Neural progenitor cell (in vitro differentiated cells): ENCODE measurements around the gene SSR3. TPM values are rescaled to one million over a fixed set of nuclear protein-coding genes. Genes with fewer than 3 reads are reported as not detected.

Experiments
- DNase-seq: peaks from one replicate; pipeline ENCODE4 v3.0.0-alpha.2; 2016; ENCODE audit warnings: low spot score
- H2AFZ ChIP-seq: fragments of 200-600 bp; sonication (generic); replicated peaks from 2 replicates; pipeline ENCODE4 v1.6.1; 2016; ENCODE audit warnings: antibody characterized with exemption
- H3F3A ChIP-seq: fragments of 200-600 bp; sonication (generic); 2 replicates; pipeline ENCODE4 v1.6.1; 2016; ENCODE audit warnings: antibody characterized with exemption, low read depth
- H3K27ac ChIP-seq: fragments of 200-600 bp; sonication (generic); 2 replicates; pipeline ENCODE4 v1.5.1; 2016; ENCODE audit warnings: mild to moderate bottlenecking
- H3K27me3 ChIP-seq: fragments of 200-600 bp; sonication (generic); 2 replicates; pipeline ENCODE4 v1.6.1; 2016; ENCODE audit warnings: mild to moderate bottlenecking, moderate library complexity
- H3K36me3 ChIP-seq: fragments of 200-600 bp; sonication (generic); 2 replicates; pipeline ENCODE4 v1.5.1; 2016
- H3K4me1 ChIP-seq: fragments of 200-600 bp; sonication (generic); 2 replicates; pipeline ENCODE4 v1.6.1; 2016; ENCODE audit warnings: mixed run types
- H3K4me2 ChIP-seq: fragments of 200-600 bp; sonication (generic); 2 replicates; pipeline ENCODE4 v1.6.1; 2016
- H3K4me3 ChIP-seq: fragments of 200-600 bp; sonication (generic); 2 replicates; pipeline ENCODE4 v1.5.1; 2016
- H3K79me2 ChIP-seq: fragments of 200-600 bp; sonication (generic); 2 replicates; pipeline ENCODE4 v1.6.1; 2016; ENCODE audit warnings: low read depth
- H3K9ac ChIP-seq: fragments of 200-600 bp; sonication (generic); 2 replicates; pipeline ENCODE4 v1.6.1; 2016
- H3K9me3 ChIP-seq: fragments of 200-600 bp; sonication (generic); 2 replicates; pipeline ENCODE4 v1.5.1; 2016; ENCODE audit warnings: low read depth
- H4K20me1 ChIP-seq: fragments of 200-600 bp; sonication (generic); 2 replicates; pipeline ENCODE4 v1.6.1; 2016; ENCODE audit warnings: low read depth
- H3K27ac Mint-ChIP-seq: 3 replicates; pipeline ENCODE4 v1.8.0; 2021; ENCODE audit warnings: mixed read lengths
- H3K27me3 Mint-ChIP-seq: 2 replicates; pipeline ENCODE4 v1.8.0; 2022; ENCODE audit warnings: low read depth, mild to moderate bottlenecking, inconsistent platforms, moderate library complexity, mixed read lengths; ENCODE audit not compliant: insufficient read depth
- H3K36me3 Mint-ChIP-seq: 3 replicates; pipeline ENCODE4 v1.8.0; 2021; ENCODE audit warnings: mixed read lengths
- H3K4me1 Mint-ChIP-seq: 3 replicates; pipeline ENCODE4 v1.8.0; 2021; ENCODE audit warnings: mixed read lengths
- H3K4me3 Mint-ChIP-seq: 3 replicates; pipeline ENCODE4 v1.8.0; 2021; ENCODE audit warnings: mild to moderate bottlenecking, moderate library complexity, mixed read lengths
- H3K9me3 Mint-ChIP-seq: 3 replicates; pipeline ENCODE4 v1.8.0; 2020; ENCODE audit warnings: mixed read lengths
- CTCF ChIP-seq: fragments of 200-600 bp; sonication (generic); IDR thresholded peaks from 2 replicates; pipeline ENCODE4 v1.5.1; 2017; ENCODE audit warnings: antibody characterized with exemption, mild to moderate bottlenecking
- EZH2 ChIP-seq: fragments of 200-600 bp; sonication (generic); IDR thresholded peaks from 2 replicates; pipeline ENCODE4 v1.6.1; 2017; ENCODE audit warnings: antibody characterized with exemption, mild to moderate bottlenecking, moderate library complexity
- EZH2phosphoT487 ChIP-seq: fragments of 200-600 bp; sonication (generic); IDR thresholded peaks from 2 replicates; pipeline ENCODE4 v1.6.1; 2017; ENCODE audit warnings: antibody characterized with exemption
- total RNA-seq: library from RNA; depleted of rRNA; stranded (reverse); fragments of >200 nt; gene quantifications from 2 replicates; pipeline ENCODE4 v1.2.3, GENCODE V29; 2015; ENCODE audit warnings: low replicate concordance

The SSR3 gene
- total RNA-seq, 1 donor from 2014 or later: 142 TPM

- DNase-seq: no peak
- Histone ChIP-seq H3K27me3 (no peaks in the 10 kb centered on the region), H3K4me3 (no peak overlapping the region), H4K20me1 (no peaks in the 10 kb centered on the region), H3K9ac (no peak overlapping the region), H3K9me3 (no peaks in the 10 kb centered on the region), H3K79me2 (peaks cover 15% of the 10 kb centered on the region), H2AFZ (no peak overlapping the region), H3K27ac (no peak overlapping the region), H3K4me2 (no peak overlapping the region), H3K4me1 (peaks cover 4% of the 10 kb centered on the region), H3F3A (no peaks in the 10 kb centered on the region), H3K36me3 (no peaks in the 10 kb centered on the region)
- no peaks in the 10 kb centered on the region for H3K27me3 Mint-ChIP-seq
- no peak overlapping the region for H3K27ac Mint-ChIP-seq
- no peak for TF ChIP-seq EZH2
- no peak for TF ChIP-seq EZH2phosphoT487
- no peak for TF ChIP-seq CTCF
- no peaks in the 10 kb centered on the region for H3K36me3 Mint-ChIP-seq
- H3K9me3 Mint-ChIP-seq: no peaks in the 10 kb centered on the region
- no peak overlapping the region for H3K4me3 Mint-ChIP-seq
- H3K4me1 Mint-ChIP-seq: peaks cover 25% of the 10 kb centered on the region
Measured at GRCh38 chr3:156558389-156558788, 3.5 kb upstream of the SSR3 start.

- Histone ChIP-seq H3K27ac (peak overlapping the region; percentile 72), H3K9ac (peak overlapping the region; percentile 89), H2AFZ (peak overlapping the region; percentile 94), H3K27me3 (no peaks in the 10 kb centered on the region), H3K36me3 (no peaks in the 10 kb centered on the region), H3K9me3 (no peaks in the 10 kb centered on the region), H3K79me2 (peaks cover 54% of the 10 kb centered on the region), H3K4me3 (peak overlapping the region; percentile 90), H3F3A (no peaks in the 10 kb centered on the region), H3K4me1 (peaks cover 8% of the 10 kb centered on the region), H4K20me1 (peaks cover 9% of the 10 kb centered on the region), H3K4me2 (peak overlapping the region; percentile 84)
- peaks cover 12% of the 10 kb centered on the region for H3K36me3 Mint-ChIP-seq
- peak overlapping the region; percentile 13 for H3K27ac Mint-ChIP-seq
- H3K4me1 Mint-ChIP-seq: peaks cover 34% of the 10 kb centered on the region
- peak overlapping the region; percentile 97 for H3K4me3 Mint-ChIP-seq
- TF ChIP-seq EZH2phosphoT487 (no peak), CTCF (no peak), EZH2 (no peak)
- DNase-seq: no peak
- H3K9me3 Mint-ChIP-seq: no peaks in the 10 kb centered on the region
- no peaks in the 10 kb centered on the region for H3K27me3 Mint-ChIP-seq
Measured at GRCh38 chr3:156554515-156554841, 439 bp downstream of the SSR3 start.

GRCh38 chr3:156553705-156554356 is 1.1 kb downstream of the SSR3 start:
- Mint-ChIP-seq H3K27ac (peak overlapping the region; percentile 13), H3K27me3 (no peaks in the 10 kb centered on the region), H3K4me1 (peaks cover 34% of the 10 kb centered on the region), H3K4me3 (peak overlapping the region; percentile 97), H3K9me3 (no peaks in the 10 kb centered on the region), H3K36me3 (peaks cover 13% of the 10 kb centered on the region)
- Histone ChIP-seq H3F3A (no peaks in the 10 kb centered on the region), H3K27me3 (no peaks in the 10 kb centered on the region), H3K4me2 (peak overlapping the region; percentile 84), H3K4me3 (peak overlapping the region; percentile 90), H3K27ac (no peak overlapping the region), H3K36me3 (no peaks in the 10 kb centered on the region), H4K20me1 (peaks cover 10% of the 10 kb centered on the region), H3K9ac (peak overlapping the region; percentile 89), H2AFZ (no peak overlapping the region), H3K79me2 (peaks cover 61% of the 10 kb centered on the region), H3K4me1 (peaks cover 8% of the 10 kb centered on the region), H3K9me3 (no peaks in the 10 kb centered on the region)
- no peak for DNase-seq
- no peak for TF ChIP-seq EZH2
- TF ChIP-seq EZH2phosphoT487: no peak
- TF ChIP-seq CTCF: no peak
